ENCODE results near the gene SPATA13.

- TF ChIP-seq POLR2A (IDR thresholded peaks at IDR 0.05; ENCODE audit: low read length) (no peak), GATA1 (IDR thresholded peaks at IDR 0.05; ENCODE audit: low read depth, low read length) (no peak)
Measured at GRCh38 chr13:24257497-24257896, 97.0 kb downstream of the SPATA13 start.

Measured in erythroblast (primary cell).